Ovary (tissue), 3 donors: Measurements from ENCODE around the gene MRPL55.

Source experiments
- EP300 ChIP-seq: sonication (generic); formaldehyde crosslinking; IDR thresholded peaks from one replicate; pipeline ENCODE4 v1.6.1; 2017; ENCODE audit warnings: antibody characterized with exemption
- POLR2A ChIP-seq: fragments of 450-650 bp; IDR thresholded peaks from one replicate; pipeline ENCODE4 v1.6.1; 2017; ENCODE audit warnings: antibody characterized with exemption, mild to moderate bottlenecking, moderate library complexity
- TF ChIP-seq, protein P1 (sequence below), 3 donors: fragments of 450-650 bp in 2 of 3; fragments of 200-600 bp in 1 of 3; IDR thresholded peaks; one replicate each; pipeline versions ENCODE4 v1.5.1 to v1.8.0; 2016 to 2022; ENCODE audit warnings: antibody characterized with exemption in 3 of 3, mild to moderate bottlenecking in 1 of 3
- donor health status: DM: no; HTN: no; CAD: no.

DNA sequence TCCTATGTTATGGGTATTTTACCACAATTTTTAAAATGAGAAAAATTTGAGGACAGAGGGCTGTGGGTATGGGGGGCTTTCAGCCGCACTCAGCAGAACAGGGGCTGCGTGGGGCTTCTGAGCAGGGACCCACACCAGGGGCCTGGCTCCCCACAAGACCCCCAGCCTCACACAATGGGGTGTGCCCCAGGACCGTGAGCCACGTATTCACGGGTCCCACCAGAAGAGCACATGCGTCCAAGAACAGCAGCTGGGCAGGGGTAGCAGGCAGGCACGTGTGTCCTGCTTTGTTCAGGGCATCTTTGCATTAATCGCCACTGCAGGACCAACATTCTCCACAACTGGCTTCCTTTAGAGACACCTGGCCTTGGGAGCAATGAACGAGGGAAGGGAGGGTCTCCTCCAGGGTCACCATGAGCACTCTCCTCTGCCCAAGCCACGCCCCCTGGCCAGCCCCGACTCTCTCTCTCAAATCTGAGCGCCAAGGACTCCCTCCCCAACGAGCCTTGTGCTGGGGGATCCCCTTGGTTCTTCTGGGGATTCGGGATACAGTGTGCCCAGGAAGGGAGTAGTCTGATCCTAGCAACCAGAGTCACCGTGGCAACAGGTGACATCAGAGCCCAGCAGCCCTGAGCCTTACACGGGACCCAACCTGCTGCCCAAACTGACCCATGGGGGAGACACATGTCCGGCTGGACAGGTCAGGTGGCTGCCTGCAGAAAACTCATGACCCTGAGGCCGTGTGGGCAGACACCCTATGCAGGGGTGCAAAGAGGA lies 34.0 kb downstream of the MRPL55 start:
- no peak for TF ChIP-seq POLR2A
- TF ChIP-seq, protein P1, sequence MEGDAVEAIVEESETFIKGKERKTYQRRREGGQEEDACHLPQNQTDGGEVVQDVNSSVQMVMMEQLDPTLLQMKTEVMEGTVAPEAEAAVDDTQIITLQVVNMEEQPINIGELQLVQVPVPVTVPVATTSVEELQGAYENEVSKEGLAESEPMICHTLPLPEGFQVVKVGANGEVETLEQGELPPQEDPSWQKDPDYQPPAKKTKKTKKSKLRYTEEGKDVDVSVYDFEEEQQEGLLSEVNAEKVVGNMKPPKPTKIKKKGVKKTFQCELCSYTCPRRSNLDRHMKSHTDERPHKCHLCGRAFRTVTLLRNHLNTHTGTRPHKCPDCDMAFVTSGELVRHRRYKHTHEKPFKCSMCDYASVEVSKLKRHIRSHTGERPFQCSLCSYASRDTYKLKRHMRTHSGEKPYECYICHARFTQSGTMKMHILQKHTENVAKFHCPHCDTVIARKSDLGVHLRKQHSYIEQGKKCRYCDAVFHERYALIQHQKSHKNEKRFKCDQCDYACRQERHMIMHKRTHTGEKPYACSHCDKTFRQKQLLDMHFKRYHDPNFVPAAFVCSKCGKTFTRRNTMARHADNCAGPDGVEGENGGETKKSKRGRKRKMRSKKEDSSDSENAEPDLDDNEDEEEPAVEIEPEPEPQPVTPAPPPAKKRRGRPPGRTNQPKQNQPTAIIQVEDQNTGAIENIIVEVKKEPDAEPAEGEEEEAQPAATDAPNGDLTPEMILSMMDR (IDR thresholded peaks at IDR 0.05): no peak
- TF ChIP-seq EP300: no peak
